IMR-90 (cell line): ENCODE data around the gene UACA. TPM values are rescaled to one million over a fixed set of nuclear protein-coding genes. Genes with fewer than 3 reads are reported as not detected.
"Not testable (repeated sequence)": the region's sequence is repeated elsewhere in the genome, so short reads cannot be mapped to it uniquely, and the experiment has no call there.

Source experiments
- ATAC-seq: fragments of 200-7000 bp; cut with Tn5 transposase; 2 replicates; pipeline ENCODE4 v1.9.1; 2020; ENCODE audit warnings: low read depth, mild to moderate bottlenecking, moderate library complexity
- BruUV-seq: library from RNA; stranded (reverse); fragments of 400-500 nt; replicated peaks from 2 replicates; lab custom pipeline; 2021; lab: Mats Ljungman, UMichigan
- CTCF ChIA-PET: fragments of 300-600 bp; formaldehyde crosslinking; extraction: SDS; loops from one replicate; lab custom pipeline; 2021; ENCODE audit warnings: antibody characterized with exemption; lab: Yijun Ruan, JAX
- POLR2A ChIA-PET: fragments of 300-600 bp; sonication (Branson Sonifier 250); formaldehyde crosslinking; loops from one replicate; lab custom pipeline; 2022; ENCODE audit warnings: antibody characterized with exemption; ENCODE audit not compliant: unreplicated experiment; lab: Charles Lee
- DNase-seq: peaks from one replicate; pipeline ENCODE4 v3.0.0; 2013
- H2AFZ ChIP-seq: replicated peaks from 2 replicates; pipeline ENCODE3; 2013; ENCODE audit warnings: low read length, mild to moderate bottlenecking; ENCODE audit not compliant: poor library complexity
- H2AK5ac ChIP-seq: 2 replicates; pipeline ENCODE4 v1.6.1; 2013; ENCODE audit warnings: low read depth, low read length, inconsistent platforms
- H2AK9ac ChIP-seq: replicated peaks from 2 replicates; pipeline ENCODE3; 2013; ENCODE audit warnings: mild to moderate bottlenecking, low read depth, low read length, moderate library complexity; ENCODE audit not compliant: poor library complexity
- H2BK120ac ChIP-seq: 2 replicates; pipeline ENCODE4 v1.6.1; 2013; ENCODE audit warnings: low read depth, low read length, inconsistent platforms
- H2BK15ac ChIP-seq: 3 replicates; pipeline ENCODE4 v1.6.1; 2013; ENCODE audit warnings: low read depth, low read length, inconsistent platforms
- H2BK20ac ChIP-seq: 2 replicates; pipeline ENCODE4 v1.6.1; 2013; ENCODE audit warnings: low read depth, mild to moderate bottlenecking, inconsistent platforms, low read length, moderate library complexity
- H2BK5ac ChIP-seq: 2 replicates; pipeline ENCODE4 v1.6.1; 2013; ENCODE audit warnings: mild to moderate bottlenecking, low read depth, low read length, inconsistent platforms; ENCODE audit not compliant: poor library complexity, severe bottlenecking
- H3K14ac ChIP-seq: replicated peaks from 2 replicates; pipeline ENCODE4 v1.6.1; 2013; ENCODE audit warnings: low read depth, low read length, inconsistent platforms
- H3K18ac ChIP-seq: 2 replicates; pipeline ENCODE4 v1.6.1; 2013; ENCODE audit warnings: low read depth, low read length, control low read depth
- H3K23ac ChIP-seq: 2 replicates; pipeline ENCODE4 v1.6.1; 2013; ENCODE audit warnings: low read depth, low read length, inconsistent platforms
- H3K27ac ChIP-seq: 2 replicates; pipeline ENCODE4 v1.5.1; 2013; ENCODE audit warnings: mild to moderate bottlenecking, control low read depth, low read length; ENCODE audit not compliant: insufficient read depth
- H3K27me3 ChIP-seq: 2 replicates; pipeline ENCODE4 v1.6.1; 2013; ENCODE audit warnings: low read length; ENCODE audit not compliant: control insufficient read depth, insufficient read depth
- H3K36me3 ChIP-seq: 2 replicates; pipeline ENCODE4 v1.6.1; 2013; ENCODE audit warnings: low read length, mixed read lengths; ENCODE audit not compliant: control insufficient read depth, insufficient read depth
- H3K4ac ChIP-seq: 2 replicates; pipeline ENCODE4 v1.6.1; 2013; ENCODE audit warnings: low read depth, low read length, inconsistent platforms
- H3K4me1 ChIP-seq: 2 replicates; pipeline ENCODE4 v1.6.1; 2013; ENCODE audit warnings: low read length, mixed read lengths; ENCODE audit not compliant: control insufficient read depth, insufficient read depth
- H3K4me2 ChIP-seq: 2 replicates; pipeline ENCODE4 v1.6.1; 2013; ENCODE audit warnings: low read depth, mild to moderate bottlenecking, control low read depth, low read length, moderate library complexity
- H3K4me3 ChIP-seq: 2 replicates; pipeline ENCODE4 v1.5.1; 2013; ENCODE audit warnings: low read depth, mild to moderate bottlenecking, control low read depth, low read length, moderate library complexity; ENCODE audit not compliant: insufficient read depth
- H3K56ac ChIP-seq: 2 replicates; pipeline ENCODE4 v1.6.1; 2013; ENCODE audit warnings: low read length, inconsistent platforms; ENCODE audit not compliant: insufficient read depth; ENCODE audit errors: extremely low read depth
- H3K79me1 ChIP-seq, 2 experiments: 2 replicates each; pipeline ENCODE4 v1.6.1; 2013; ENCODE audit warnings: low read length in 2 of 2, inconsistent platforms in 1 of 2, low read depth in 1 of 2
- H3K9ac ChIP-seq: 2 replicates; pipeline ENCODE4 v1.6.1; 2013; ENCODE audit warnings: low read depth, low read length, control low read depth
- H3K9me1 ChIP-seq: 2 replicates; pipeline ENCODE4 v1.6.1; 2013; ENCODE audit warnings: low read length, inconsistent platforms; ENCODE audit not compliant: insufficient read depth
- H3K9me3 ChIP-seq: 2 replicates; pipeline ENCODE4 v1.6.1; 2013; ENCODE audit warnings: low read length; ENCODE audit not compliant: control insufficient read depth, insufficient read depth
- H4K20me1 ChIP-seq: 2 replicates; pipeline ENCODE4 v1.6.1; 2013; ENCODE audit warnings: low read length, inconsistent platforms; ENCODE audit not compliant: insufficient read depth
- H4K5ac ChIP-seq: 2 replicates; pipeline ENCODE4 v1.6.1; 2013; ENCODE audit warnings: mild to moderate bottlenecking, low read depth, low read length, control low read depth
- H4K8ac ChIP-seq, 2 experiments: 2 replicates each; pipeline ENCODE4 v1.6.1; 2013; ENCODE audit warnings: low read depth in 2 of 2, low read length in 2 of 2, control low read depth in 1 of 2, inconsistent platforms in 1 of 2
- H4K91ac ChIP-seq: 2 replicates; pipeline ENCODE4 v1.6.1; 2013; ENCODE audit warnings: low read depth, low read length, inconsistent platforms; ENCODE audit not compliant: insufficient read depth
- BHLHE40 ChIP-seq: fragments of 150-350 bp; IDR thresholded peaks from 2 replicates; pipeline ENCODE4 v1.6.1; 2016; ENCODE audit warnings: mild to moderate bottlenecking, low read depth, low read length
- MXI1 ChIP-seq: IDR thresholded peaks from 2 replicates; pipeline ENCODE4 v1.6.1; 2012; ENCODE audit warnings: low read depth, mild to moderate bottlenecking, low read length, moderate library complexity, borderline replicate concordance
- POLR2A ChIP-seq: IDR thresholded peaks from 2 replicates; pipeline ENCODE4 v1.6.1; 2012; ENCODE audit warnings: mild to moderate bottlenecking, low read depth, low read length
- RFX5 ChIP-seq: IDR thresholded peaks from 2 replicates; pipeline ENCODE4 v1.8.0; 2012; ENCODE audit warnings: low read depth, mild to moderate bottlenecking, low read length, moderate library complexity
- SMC3 ChIP-seq: fragments of 150-350 bp; IDR thresholded peaks from 2 replicates; pipeline ENCODE4 v1.6.1; 2016; ENCODE audit warnings: low read depth, mild to moderate bottlenecking, antibody characterized with exemption, low read length, moderate library complexity
- WGBS, 2 experiments: methylation state at CpG; one replicate each; pipeline versions ENCODE4 v1.1.5 to v1.1.7; 2013; ENCODE audit warnings: missing lambda C conversion rate in 2 of 2; ENCODE audit not compliant: insufficient read length in 1 of 2; ENCODE audit errors: extremely low coverage in 2 of 2; 5-methylcytosine and 5-hydroxymethylcytosine counted together
- dilution Hi-C: fragments of 300-500 bp; cut with HindIII; formaldehyde crosslinking; loops from one replicate; pipeline ENCODE4 v1.14.3; 2018; ENCODE audit warnings: low sequenced_read_pairs; ENCODE audit not compliant: unreplicated experiment
- in situ Hi-C: fragments of 300-500 bp; cut with MboI; formaldehyde crosslinking; loops from 3 replicates; pipeline ENCODE4 v1.14.3; 2019; ENCODE audit warnings: low sequenced_read_pairs, inconsistent platforms, mixed read lengths
- intact Hi-C: fragments of 100-400 bp; cut with micrococcal nuclease; formaldehyde crosslinking; loops from 2 replicates; pipeline ENCODE4 v1.10.0; 2022
- polyA plus RNA-seq, 3 experiments: library from polyadenylated mRNA; depleted of rRNA; stranded (reverse); fragments of >200 nt; gene quantifications; 2 replicates each; pipeline ENCODE4 v1.2.3, GENCODE V29; 2012; ENCODE audit warnings: low replicate concordance in 1 of 3
- total RNA-seq: library from RNA; depleted of rRNA; stranded (reverse); fragments of >200 nt; gene quantifications from 2 replicates; pipeline ENCODE4 v1.2.3, GENCODE V29; 2012

Gene UACA
- total and polyA plus RNA-seq, 2 of the 4 experiments (the other 2 are of a cell fraction) = 156 to 507 TPM

DNA sequence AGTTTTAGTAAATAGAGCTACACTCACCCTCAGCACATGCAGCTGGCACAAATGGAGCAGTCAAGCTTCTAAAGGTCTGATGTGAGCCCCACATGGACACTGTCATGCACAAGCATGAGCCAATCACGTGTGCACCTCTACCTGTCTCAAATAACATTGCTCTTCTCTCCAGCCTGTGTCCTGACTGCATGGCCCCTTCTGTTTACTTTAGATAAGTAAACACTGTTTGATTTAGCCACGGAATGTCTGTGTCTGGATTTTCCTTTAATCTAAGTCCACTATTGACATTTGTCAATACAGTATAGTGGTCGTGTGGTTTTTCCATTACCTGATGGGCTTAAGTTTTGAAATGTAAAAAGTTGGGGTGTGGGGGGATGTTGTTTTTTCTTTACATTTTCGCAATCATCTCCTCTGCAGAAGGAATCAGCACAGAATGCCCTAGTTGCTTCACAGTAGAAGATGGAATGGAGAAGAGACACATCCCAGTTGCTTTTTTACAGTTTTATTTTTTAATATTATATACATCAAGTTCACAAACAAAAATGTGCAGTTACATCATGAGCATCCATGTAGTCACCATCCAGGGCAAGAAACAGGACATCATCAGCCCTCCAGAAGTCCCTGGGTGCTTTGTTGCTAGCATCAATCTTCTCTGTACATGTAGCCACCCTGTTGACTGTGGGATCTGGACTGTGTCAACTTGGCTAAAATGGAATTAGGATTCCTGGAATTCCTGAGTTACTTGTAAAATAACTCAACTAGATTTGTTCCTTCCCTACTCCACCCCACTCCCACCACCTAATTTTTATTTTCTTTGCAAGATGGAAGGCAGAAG is 146.1 kb downstream of the UACA start:
- Histone ChIP-seq H2AK5ac (0 out of 2 replicates have a peak overlapping the region, but pooled peaks have one; percentile 38), H3K14ac (peak overlapping the region; percentile 66; the same call in 1 of the 2 replicates), H4K8ac (no peak overlapping the region), H3K9me1 (peaks cover 3% of the 10 kb centered on the region), H2BK120ac (peak overlapping the region; percentile 68), H2BK15ac (no peak overlapping the region), H3K36me3 (no peaks in the 10 kb centered on the region), H3K56ac (no peak overlapping the region), H3K4me2 (no peak overlapping the region), H3K18ac (no peak overlapping the region), H2AFZ (peak overlapping the region; percentile 44), H2AK9ac (peak overlapping the region; percentile 45), H2BK20ac (peak overlapping the region; percentile 59; the same call in 1 of the 2 replicates), H3K23ac (no peak overlapping the region), H3K27ac (no peak overlapping the region), H2BK5ac (no peak overlapping the region), H3K9ac (no peak overlapping the region), H3K4me3 (no peak overlapping the region), H3K4ac (peak overlapping the region; percentile 73; the same call in 1 of the 2 replicates), H3K79me1 (no peaks in the 10 kb centered on the region), H3K4me1 (peaks cover 3% of the 10 kb centered on the region), H4K5ac (no peak overlapping the region), H4K20me1 (no peaks in the 10 kb centered on the region), H3K27me3 (no peaks in the 10 kb centered on the region), H4K91ac (no peak overlapping the region; the same call in 1 of the 2 replicates), H3K9me3 (no peaks in the 10 kb centered on the region)
- peak; percentile 48 for ATAC-seq
- no CpG with 5 or more reads among the region's 4 CpGs for WGBS, 2 experiments
- dilution Hi-C loops (no loop called here), in situ Hi-C loops (no loop called here), intact Hi-C loops (no loop called here)
- ChIA-PET POLR2A (no interaction called here), CTCF (no interaction called here)
- no TSS peak for BruUV-seq
- no peak for DNase-seq
- TF ChIP-seq RFX5 = no peak
- TF ChIP-seq BHLHE40 = no peak
- TF ChIP-seq MXI1 = no peak
- TF ChIP-seq POLR2A = no peak
- TF ChIP-seq SMC3 = no peak

DNA sequence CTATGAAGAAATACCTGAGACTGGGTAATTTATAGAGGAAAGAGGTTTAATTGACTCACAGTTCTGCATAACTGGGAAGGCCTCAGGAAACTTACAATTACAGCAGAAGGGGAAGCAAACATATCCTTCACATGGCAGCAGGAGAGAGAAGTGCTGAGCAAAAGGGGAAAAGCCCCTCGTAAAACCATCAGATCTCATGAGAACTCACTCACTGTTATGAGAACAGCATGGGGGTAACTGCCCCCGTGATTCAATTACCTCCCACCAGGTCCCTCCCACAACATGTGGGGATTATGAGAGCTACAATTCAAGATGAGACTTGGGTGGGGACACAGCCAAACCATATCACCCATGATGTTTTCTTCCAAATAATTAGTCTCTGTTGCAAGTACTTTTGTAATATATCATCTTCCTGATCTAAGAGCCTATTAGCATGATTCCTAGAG is 147.0 kb downstream of the UACA start:
- BruUV-seq, H3K27ac ChIP-seq, H3K18ac ChIP-seq, H2BK15ac ChIP-seq, H4K8ac ChIP-seq, H3K36me3 ChIP-seq, H4K20me1 ChIP-seq, H2BK5ac ChIP-seq, POLR2A ChIA-PET, H2AK5ac ChIP-seq, H4K91ac ChIP-seq, H3K4me2 ChIP-seq, H3K4ac ChIP-seq, dilution Hi-C loops, ATAC-seq, DNase-seq, H3K9ac ChIP-seq, H3K27me3 ChIP-seq, H2AFZ ChIP-seq, H2BK120ac ChIP-seq, H3K79me1 ChIP-seq, H2AK9ac ChIP-seq, in situ Hi-C loops, H3K56ac ChIP-seq, H2BK20ac ChIP-seq, intact Hi-C loops, CTCF ChIA-PET, H3K14ac ChIP-seq, H3K9me1 ChIP-seq, H4K5ac ChIP-seq, H3K4me1 ChIP-seq, H3K23ac ChIP-seq, H3K9me3 ChIP-seq, H3K4me3 ChIP-seq: not testable (repeated sequence)
- no CpG with 5 or more reads among the region's 2 CpGs for WGBS, 2 experiments
